ENCODE data around the gene FREY1. TPM values are rescaled to one million over a fixed set of nuclear protein-coding genes. Genes with fewer than 3 reads are reported as not detected.
A peak's percentile ranks its signal among the peaks of the same experiment; 100 is the strongest.

FREY1 gene
- total RNA-seq, 1 experiment from 2014 or later = 0.76 TPM

GRCh38 chr11:45895553-45896259, 11.4 kb downstream of the FREY1 start:
- DNase-seq (ENCODE audit: low read depth) = no peak

DNA sequence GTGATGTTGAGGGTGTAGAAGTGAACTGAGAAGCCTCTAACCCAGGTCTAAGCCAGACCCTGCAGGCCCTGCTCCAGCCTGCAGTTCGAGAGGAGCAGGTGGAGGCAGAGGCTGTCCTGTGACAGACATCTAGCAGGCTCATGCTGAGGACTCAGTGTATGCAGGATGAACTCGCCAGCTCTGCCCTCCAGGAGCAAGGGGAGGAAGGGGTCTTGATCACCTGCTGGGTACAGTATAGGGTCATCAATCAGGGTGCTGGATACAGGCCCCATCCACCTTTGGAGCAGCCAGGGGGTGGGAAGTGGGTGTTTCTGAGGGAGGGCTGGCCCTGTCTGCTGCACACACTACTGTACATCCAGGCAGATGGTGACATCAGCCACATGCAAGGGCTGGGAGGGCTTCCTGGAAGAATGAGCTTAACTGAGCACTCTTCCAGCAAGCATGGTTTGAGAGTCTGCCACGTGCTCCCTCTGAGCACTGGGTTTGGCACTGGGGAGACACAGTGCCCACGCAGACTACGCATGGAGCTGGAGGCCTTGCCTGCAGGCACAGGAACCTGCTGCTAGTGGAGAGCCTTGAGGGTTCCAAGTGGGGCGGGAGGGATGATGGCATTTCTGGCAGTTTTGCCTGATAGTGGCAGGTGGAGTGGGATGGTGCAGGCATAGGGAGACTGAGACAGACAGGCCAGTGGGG, 12.4 kb downstream of the FREY1 start:
- no peak for DNase-seq (ENCODE audit: low read depth)

GRCh38 chr11:45892856-45893255, 14.2 kb downstream of the FREY1 start:
- DNase-seq (ENCODE audit: low read depth) = no peak

DNA sequence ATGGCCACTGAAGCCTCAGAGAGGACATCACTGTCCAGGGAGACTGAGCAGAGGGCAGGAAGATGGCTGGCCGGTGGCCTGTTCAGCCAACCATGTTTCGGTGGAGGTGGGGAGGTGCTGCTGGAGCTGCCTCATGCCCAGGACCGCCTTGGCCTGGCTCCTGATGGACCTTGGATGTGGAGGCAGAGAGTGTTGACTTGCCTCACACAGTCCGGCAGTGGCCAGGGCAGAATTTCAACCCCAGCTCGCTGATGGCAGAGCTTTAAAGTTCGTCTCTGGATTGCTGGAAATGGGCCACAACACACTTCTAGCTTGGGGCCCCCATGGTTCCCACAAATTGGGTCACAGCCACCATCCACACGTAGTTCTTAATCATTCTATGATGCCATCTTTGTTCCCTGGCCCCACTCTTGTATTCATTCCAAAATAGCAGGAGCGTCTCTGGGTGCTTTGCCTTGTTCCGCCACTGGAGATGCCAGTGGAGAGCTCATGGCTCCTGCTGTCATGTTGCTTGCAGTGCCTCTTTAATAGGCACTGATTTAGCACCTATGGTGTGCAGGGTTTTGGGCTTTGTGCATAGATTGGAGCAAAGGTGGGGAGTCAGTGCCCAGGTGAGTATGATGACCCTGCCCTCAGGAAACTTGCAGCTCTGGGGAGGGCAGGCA, 16.1 kb downstream of the FREY1 start:
- no peak for DNase-seq (ENCODE audit: low read depth)

GRCh38 chr11:45889966-45890365, 17.1 kb downstream of the FREY1 start:
- no peak for DNase-seq (ENCODE audit: low read depth)

- no peak for DNase-seq (ENCODE audit: low read depth)
Measured at GRCh38 chr11:45889555-45889954, 17.5 kb downstream of the FREY1 start.

DNA sequence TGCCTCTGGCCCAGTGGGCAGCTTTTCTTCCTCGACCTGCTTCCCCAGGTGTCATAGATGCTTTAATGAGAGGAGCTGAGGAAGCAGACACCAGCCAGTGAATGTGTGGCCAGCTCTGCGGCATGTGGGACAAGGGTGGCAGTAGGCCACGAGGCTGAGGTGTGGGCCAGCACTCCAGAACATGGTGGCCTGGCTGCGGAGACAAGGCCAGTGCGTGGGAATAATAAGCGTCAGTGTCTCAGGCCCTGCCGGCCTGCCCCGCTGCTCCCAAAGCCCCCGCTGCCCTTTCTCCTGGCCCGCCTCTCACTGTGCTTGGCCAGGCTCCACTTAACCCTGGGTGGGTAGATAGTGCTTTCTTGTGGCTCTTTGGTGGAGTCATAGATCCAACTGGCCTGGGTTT, 19.5 kb downstream of the FREY1 start:
- no peak for DNase-seq (ENCODE audit: low read depth)

GRCh38 chr11:45886816-45887520, 20.1 kb downstream of the FREY1 start:
- DNase-seq (ENCODE audit: low read depth) = no peak

GRCh38 chr11:45885921-45886721, 20.9 kb downstream of the FREY1 start:
- DNase-seq (ENCODE audit: low read depth) = no peak

DNA sequence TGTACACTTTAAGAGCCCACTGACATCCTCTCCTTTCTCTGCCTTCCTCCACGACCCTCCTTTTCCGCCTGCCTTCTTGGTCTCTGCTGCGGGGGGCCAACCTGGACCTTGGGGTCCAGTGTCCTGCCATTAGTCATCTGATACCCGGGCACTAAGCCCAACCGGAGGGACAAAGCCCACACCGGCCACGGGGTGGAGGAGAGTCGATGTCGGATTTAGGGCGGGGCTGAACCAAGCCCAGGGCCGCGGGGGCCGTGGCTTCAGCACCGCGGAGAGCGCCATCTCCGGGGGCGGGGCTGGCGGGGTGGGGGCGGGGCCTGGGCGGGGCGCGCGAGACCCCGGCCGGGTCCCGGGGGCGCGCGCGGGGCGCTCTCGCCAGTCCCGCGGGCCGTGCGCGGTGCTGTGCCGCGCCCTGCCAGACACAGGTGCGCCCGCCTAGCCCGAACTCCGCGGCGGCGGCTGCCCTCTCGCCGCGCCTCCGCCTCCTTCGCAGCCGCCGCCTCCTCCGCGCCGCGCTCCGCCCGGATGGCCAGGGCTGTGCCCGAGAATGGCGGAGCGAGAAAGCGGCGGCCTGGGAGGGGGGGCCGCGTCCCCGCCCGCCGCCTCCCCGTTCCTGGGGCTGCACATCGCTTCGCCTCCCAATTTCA, 21.7 kb downstream of the FREY1 start, which contains the start of gene MAPK8IP1:
Gene MAPK8IP1 (plus strand): TSS at position 378 of the 647 bp plus-strand sequence. CDS start 170 bp downstream, at position 548.
- no peak for DNase-seq (ENCODE audit: low read depth)

DNA sequence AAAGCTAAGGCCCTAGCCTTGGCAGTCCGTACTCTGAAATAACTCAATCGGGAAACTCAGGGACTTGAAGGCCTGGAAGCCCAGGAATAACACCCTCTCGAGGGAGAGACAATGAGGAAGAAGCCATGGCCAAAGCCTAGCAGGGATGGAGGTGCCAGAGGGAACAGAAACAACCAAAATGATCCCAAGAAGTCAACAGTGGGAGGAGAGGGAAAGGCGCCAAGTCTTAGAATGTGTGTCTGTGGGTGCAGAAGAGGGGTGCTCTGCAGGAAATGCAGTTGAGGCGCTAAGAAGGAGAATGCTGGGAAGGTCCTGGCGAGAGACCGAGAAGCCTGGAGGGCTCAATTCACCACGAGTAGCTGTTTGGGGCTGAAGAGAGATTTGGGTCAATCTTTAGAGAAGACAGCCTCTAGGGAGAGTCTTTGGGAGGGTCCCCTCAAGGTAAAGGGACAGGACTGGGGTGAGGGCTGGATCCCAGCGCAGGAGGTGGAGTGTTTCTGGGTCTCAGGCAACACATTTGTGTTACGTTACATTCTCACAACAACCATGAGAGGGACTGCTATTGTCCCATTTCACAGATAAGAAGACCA, 22.4 kb downstream of the FREY1 start:
- no peak for DNase-seq (ENCODE audit: low read depth)

DNA sequence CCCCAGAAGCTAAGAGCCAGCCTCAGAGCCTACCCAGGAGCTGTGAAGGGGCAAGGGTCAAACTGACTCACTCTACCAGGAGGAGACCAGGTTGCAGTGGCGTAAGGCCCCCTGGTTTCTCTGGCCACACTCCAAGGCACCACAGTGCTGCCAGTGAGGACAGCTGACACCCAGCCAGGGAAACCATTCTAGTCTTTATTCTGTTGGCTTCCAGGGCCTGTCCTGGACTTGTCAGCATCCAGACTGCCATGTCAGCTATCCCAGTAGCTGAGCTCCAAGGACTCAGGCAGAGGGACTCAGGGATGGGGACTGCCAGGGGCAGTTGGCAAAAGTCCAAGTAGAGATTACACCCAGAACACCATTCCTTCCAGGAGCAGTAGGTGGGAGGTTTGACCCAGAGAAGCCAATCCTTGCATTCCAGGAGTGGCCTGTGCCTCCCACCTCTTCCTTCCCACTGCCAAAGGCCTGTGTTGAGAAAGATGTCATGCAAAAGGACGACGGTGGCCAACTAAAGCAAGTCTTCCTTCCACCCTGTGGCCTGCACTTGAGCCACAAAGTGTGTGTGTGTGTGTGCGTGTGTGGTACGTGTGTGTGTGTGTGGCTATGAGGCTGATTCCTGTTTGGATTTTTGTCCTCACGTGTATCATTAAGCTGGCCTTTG, 25.2 kb downstream of the FREY1 start:
- peak; percentile 33 for DNase-seq (ENCODE audit: low read depth)

- no peak for DNase-seq (ENCODE audit: low read depth)
Measured at GRCh38 chr11:45880772-45881570, 26.1 kb downstream of the FREY1 start.

DNA sequence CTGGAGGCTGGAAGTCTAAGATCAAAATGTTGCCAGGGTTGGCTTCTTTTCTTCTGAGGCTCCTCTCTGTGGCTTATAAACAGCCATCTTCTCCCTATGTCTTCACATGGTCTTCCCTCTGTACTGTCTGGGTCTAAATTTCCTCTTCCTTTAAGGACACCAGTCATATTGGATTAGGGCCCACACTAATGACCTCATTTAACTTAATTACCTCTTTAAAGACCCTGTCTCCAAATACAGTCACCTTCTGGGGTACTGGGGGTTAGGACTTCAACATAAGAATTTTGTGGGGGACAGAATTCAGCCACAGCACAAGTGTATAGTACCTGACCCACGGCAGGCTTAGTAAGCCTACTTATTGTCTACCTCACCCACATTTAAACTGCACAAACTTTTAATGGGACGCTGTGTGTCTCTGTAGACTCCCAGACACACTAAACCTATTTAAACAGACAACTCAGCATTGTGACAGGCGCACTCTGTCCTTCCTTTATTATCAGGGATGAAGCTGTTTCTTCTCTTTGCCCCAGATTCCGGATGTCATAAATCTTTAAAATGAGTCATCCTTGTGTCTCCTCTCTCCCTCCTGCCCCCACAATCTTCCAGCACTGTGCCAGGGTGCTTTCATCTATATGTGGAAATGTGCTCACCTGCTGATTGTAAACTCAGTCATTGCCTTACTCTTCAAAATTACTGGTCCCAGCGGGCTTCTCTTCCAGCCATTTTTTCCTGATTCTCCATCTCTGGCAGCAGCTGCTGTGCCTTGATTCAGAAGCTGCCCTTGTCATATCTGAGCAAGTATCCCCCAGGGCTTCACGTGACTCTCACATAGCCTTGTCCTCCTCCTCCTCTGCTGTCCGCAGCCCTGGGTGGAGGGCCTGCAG, 27.0 kb downstream of the FREY1 start:
- peak; percentile 90 for DNase-seq (ENCODE audit: low read depth)

- no peak for DNase-seq (ENCODE audit: low read depth)
Measured at GRCh38 chr11:45877845-45878244, 29.2 kb downstream of the FREY1 start.

DNA sequence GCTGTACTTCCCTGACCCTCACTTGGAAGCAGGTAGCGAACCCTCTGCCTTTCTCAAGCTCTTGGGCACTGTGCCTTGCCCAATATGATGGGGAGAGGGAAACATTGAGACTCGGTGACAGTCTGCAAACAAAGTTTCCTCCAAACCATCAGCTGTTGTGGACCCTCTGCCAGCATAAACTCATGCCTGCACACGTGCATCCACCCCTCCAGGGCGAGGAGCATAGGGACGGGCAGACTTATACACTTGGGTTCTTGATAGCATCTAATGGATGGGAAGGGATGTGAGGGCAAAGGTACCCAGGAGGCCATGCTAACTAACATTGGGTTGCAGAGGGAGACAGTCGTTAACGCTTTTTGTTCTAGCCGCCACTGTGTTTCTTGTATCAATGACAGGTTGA, 29.9 kb downstream of the FREY1 start:
- DNase-seq (ENCODE audit: low read depth) = no peak

GRCh38 chr11:45876401-45876800, 30.7 kb downstream of the FREY1 start:
- DNase-seq (ENCODE audit: low read depth) = no peak

Data from HT1080 (cell line).